GM21717 (cell line): ENCODE results near the gene CERS4.

ENCODE experiments used
- ATAC-seq: cut with Tn5 transposase; IDR thresholded peaks from one replicate; pipeline ENCODE4 v1.9.1; 2021; ENCODE audit warnings: mild to moderate bottlenecking, moderate library complexity; ENCODE audit not compliant: unreplicated experiment

The CERS4 gene

DNA sequence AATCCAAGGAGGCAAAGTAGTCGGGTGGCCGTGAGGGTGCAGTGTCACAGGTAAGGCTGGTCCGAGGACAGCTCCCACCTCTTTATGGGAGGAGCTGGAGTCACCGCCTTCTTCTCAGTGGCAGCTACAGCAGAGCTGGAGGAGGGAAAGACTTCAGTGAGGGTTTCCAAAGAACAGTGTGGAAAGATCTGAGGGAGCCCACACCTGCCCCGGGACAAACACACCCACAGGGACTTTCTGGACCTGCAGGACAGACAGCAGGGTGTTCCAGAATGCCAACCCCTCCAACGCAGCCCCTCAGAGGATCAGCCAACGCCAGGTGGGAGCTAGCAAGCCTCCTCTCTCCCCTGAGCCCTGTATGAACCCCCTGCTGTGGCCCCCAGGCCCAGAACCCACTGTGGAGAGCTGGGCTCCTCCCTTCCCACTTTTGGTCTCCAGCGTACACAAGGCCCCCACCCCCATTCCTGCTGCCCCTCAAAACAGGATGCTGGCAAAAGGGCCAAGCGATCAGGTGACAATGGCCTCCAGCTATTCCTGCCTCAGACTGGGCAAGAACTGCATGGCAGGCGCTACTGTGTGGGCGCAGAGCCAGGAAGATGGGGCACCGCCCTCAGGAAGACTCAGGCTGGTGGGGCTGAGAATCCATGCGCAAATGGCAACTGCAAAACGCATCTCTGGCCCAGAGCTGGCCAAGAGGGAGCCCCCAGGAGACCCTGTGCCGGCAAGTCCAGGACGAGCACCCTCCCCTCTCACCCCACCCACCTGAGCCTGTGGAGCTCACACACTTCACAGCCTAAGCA is 102.5 kb downstream of the CERS4 start:
- ATAC-seq, result no peak
